Dedifferentiated amniotic fluid mesenchymal stem cell (primary cell): ENCODE data around the gene PDCD10.

Experiments
- DNase-seq: peaks from one replicate; pipeline ENCODE4 v3.0.0-alpha.2; 2016; ENCODE audit errors: extremely low spot score

Gene PDCD10

DNA sequence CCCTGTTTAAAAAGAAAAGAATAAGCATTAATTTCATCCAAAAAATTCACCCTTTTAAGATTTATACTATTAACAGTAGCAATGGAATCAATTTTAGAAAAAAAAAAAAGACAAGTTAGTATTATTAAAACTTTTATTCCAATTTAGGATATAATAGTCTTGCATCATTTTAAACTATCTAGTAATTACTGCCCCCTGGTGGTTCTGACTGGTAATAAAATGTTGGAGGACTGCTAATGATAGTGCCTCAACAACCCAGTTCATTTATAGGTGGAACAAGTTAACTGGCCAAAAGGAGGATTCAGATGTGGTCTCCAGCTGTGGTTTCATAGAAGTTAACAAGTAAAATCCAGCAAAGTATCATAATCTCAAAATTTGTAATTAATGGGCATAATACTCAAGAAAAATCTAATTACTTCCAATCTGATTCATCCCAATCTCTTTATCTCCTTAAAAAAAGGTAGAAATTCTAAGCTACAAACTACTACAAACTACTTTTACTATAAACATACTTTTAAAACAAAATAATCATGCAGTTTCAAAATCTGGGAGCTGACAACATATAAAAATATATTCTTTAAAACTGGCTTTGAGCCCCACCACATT lies 50.2 kb downstream of the PDCD10 start:
- DNase-seq: peak; percentile 71

GRCh38 chr3:167679526-167679925 lies 55.2 kb downstream of the PDCD10 start:
- DNase-seq: no peak

DNA sequence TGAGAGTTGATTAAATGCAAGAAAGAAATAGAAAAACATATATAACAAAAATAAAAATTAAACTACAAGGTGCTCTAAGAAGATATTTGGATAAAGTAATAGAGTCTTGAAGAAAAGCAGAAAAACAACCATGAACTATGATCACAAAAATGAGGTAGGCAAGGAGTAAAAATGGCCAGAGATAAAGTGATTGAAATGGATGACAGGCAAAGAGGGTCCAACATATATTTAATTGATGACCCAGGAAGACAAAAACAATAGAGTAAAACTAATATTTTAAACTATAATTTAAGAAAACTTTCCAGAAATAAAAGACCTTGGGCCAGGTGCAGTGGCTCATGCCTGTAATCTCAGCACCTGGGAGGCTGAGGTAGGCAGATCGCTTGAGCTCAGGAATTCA lies 58.8 kb downstream of the PDCD10 start:
- DNase-seq: no peak

GRCh38 chr3:167673221-167673620 lies 61.5 kb downstream of the PDCD10 start:
- no peak for DNase-seq

GRCh38 chr3:167671878-167672427 lies 62.7 kb downstream of the PDCD10 start:
- DNase-seq: no peak

DNA sequence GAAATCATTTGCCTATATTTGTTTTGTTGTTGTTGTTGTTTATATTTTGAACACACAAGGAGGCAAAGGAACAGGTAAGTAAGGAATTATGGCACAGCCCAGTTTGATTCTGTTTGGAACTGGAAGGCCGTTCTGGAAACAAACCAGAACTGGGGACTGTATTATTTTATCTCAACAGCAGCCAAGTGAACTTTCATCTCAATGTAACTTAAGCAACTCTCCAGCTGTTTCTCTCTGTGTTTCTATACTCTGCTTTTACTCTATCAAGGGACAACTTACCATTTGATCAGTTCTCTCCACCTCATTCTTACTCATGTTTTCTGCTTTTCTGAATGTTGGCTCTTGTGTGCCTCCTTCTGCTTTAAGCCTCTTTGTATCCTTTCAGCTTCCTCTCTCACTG lies 65.0 kb downstream of the PDCD10 start:
- DNase-seq: no peak

DNA sequence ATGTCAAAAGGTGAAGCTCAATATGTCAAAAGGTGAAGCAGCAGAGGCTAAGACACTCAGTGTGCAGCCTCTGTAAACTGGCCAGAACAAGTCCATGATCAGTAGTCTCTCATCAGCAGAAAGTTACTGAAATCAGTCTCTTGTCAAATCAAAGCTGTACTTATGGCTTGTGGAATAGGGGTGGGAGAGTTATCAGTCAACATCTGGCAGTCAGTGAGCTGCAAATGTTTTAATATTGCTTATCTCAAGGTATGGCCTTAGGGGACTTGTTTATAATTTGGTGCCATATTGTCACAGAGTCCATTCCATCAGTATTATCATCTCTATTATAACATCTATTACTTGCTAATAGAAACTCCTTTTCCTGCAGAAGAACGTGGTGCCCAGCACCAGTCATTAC lies 66.0 kb downstream of the PDCD10 start:
- no peak for DNase-seq

DNA sequence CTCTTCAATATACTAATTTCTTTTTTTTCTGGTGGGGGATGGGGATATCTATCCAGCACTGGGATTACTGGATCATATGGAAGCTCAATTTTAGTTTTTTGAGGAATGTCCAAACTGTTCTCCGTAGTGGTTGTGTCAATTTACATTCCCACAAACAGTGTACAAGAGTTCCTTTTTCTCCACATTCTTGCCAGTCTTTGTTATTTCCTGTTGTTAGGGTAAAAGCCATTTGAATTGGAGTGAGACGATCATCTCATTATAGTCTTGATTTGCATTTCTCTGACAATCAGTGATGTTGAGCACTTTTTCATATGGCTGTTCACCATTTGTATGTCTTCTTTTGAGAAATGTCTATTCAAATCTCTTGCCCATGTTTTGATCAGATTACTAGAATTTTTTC lies 68.1 kb downstream of the PDCD10 start:
- no peak for DNase-seq

- DNase-seq: no peak
Measured at GRCh38 chr3:167662919-167663400, 71.7 kb downstream of the PDCD10 start.

DNA sequence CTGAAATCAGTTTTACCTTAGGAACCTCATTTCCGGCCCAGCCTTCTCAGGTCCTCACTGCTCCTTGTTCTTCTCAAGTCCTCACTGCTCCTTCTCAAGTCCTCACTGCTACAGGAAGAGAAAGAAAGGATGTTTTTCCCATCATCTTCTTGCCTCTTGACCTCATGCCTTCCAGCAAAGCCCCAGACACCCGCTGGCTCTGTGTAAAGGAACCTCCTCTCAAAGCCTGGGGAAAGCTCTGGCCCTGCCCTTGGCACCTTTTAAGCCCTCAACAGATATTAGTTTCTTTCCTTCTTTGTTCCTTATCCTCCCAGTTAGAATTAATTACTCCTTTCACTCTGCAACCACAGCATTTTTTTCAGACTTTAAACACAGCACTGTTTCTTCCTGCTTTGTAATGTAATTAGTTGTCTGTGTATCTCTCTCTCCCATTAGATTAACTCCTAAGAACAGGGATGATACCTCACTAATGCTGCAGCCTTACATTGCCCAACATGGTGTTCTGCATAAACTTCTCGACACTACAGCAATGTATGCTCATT lies 76.9 kb downstream of the PDCD10 start:
- no peak for DNase-seq

DNA sequence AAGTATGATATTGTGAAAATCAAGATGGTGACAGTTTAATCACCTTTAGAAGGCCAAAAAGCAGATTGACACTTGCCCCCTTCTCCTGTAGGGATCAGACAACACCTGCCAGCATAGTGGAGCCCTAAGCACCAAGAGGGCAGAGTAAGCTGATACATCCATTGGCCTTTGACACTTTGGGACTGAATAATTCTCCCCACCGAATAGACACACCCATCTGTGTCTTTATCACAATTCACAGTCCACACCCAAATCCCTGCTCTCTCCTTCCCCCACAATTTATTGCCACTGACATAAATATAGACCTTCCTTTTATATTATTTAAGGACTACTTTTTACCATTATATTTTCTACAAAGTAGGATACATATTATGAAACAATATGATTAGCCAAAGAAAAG lies 77.9 kb downstream of the PDCD10 start:
- no peak for DNase-seq

DNA sequence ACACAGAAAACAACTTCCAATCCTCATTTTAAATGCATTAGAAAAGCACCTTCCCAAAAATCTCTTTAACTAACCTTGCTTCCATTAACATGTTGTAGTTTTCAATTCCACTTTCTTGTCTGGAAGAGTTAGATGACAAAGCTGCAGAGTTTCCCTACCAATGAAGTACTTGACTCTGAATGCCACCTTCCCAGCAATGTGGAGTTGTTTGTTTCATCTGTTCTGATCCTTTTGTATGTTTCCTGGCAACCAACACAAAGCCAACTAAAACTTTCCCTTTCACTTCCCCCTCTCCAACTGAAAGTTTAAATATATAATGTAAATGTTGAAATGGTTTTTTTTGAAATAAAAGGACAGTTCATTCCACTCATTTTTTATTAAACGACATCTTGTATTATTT lies 80.9 kb downstream of the PDCD10 start, which contains the start of gene WDR49:
Gene WDR49 (minus strand): TSS at position 183 of the 400 bp plus-strand sequence. CDS start 517 bp downstream, outside the sequence.
- DNase-seq: no peak

GRCh38 chr3:167653155-167653554 lies 81.5 kb downstream of the PDCD10 start:
- no peak for DNase-seq

DNA sequence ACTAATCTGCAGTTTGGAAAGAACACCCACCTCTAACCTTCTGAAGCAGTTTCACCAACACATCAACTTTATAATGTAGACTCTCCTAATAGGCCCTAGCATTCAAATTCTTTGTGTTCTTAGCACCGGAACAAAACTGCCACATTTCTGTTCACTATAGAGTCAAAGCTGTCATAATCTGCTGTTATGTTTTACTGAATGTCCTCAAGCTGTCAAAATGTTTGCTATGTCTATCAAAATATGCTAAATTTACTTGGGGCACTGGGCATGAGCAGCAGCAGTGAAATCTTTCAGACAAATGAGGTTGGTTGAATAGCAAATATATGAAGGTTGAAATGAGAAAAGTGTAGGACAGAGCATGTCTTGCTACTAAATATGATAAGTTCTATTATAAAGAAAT lies 82.9 kb downstream of the PDCD10 start:
- DNase-seq: no peak

DNA sequence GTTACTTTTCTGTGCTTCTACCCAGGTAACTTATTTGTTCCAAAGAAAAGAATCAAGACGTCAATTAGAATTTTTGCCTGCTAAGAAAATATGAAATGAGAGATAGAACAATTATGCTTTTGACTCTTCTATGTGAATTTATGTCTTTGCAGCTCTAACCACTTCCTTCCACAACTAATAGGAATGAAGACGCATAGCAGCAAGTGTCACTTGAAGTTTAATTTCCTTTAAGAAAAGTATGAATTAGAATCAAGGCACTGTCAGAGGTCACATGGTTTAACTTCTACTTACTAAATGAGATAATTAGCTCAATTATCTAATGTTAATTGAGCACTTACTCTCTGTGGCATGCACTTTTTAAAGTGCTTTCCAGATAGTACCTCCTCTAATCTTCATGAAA lies 84.2 kb downstream of the PDCD10 start:
- DNase-seq: no peak

- no peak for DNase-seq
Measured at GRCh38 chr3:167649746-167650145, 84.9 kb downstream of the PDCD10 start.

- no peak for DNase-seq
Measured at GRCh38 chr3:167644611-167645010, 90.1 kb downstream of the PDCD10 start.
